Calu3 (cell line): ENCODE results near the gene HSPD1. TPM values are rescaled to one million over a fixed set of nuclear protein-coding genes. Genes with fewer than 3 reads are reported as not detected.

ENCODE experiments used
- BruUV-seq: library from RNA; stranded (reverse); fragments of 400-500 nt; replicated peaks from 2 replicates; lab custom pipeline; 2021; lab: Mats Ljungman, UMichigan
- CTCF ChIA-PET: fragments of 300-600 bp; sonication (Branson Sonifier 250); formaldehyde crosslinking; loops from one replicate; lab custom pipeline; 2022; ENCODE audit warnings: antibody characterized with exemption; lab: Charles Lee
- DNase-seq: peaks from one replicate; pipeline ENCODE4 v3.0.0; 2022
- H3K27ac Mint-ChIP-seq: one replicate; pipeline ENCODE4 v1.8.0; 2022; ENCODE audit warnings: mixed read lengths; ENCODE audit not compliant: unreplicated experiment
- H3K27me3 Mint-ChIP-seq: one replicate; pipeline ENCODE4 v1.8.0; 2022; ENCODE audit warnings: mixed read lengths; ENCODE audit not compliant: unreplicated experiment
- H3K36me3 Mint-ChIP-seq: one replicate; pipeline ENCODE4 v1.8.0; 2022; ENCODE audit warnings: mild to moderate bottlenecking, moderate library complexity, mixed read lengths; ENCODE audit not compliant: insufficient read depth, unreplicated experiment
- H3K4me1 Mint-ChIP-seq: one replicate; pipeline ENCODE4 v1.8.0; 2022; ENCODE audit warnings: mild to moderate bottlenecking, low read depth, mixed read lengths; ENCODE audit not compliant: unreplicated experiment
- H3K4me3 Mint-ChIP-seq: one replicate; pipeline ENCODE4 v1.8.0; 2022; ENCODE audit warnings: mild to moderate bottlenecking, low read depth, moderate library complexity, mixed read lengths; ENCODE audit not compliant: unreplicated experiment
- H3K9me3 Mint-ChIP-seq: one replicate; pipeline ENCODE4 v1.8.0; 2022; ENCODE audit warnings: low read depth, mixed read lengths; ENCODE audit not compliant: unreplicated experiment
- intact Hi-C: fragments of 100-400 bp; cut with micrococcal nuclease; formaldehyde crosslinking; loops from one replicate; pipeline ENCODE4 v1.10.0; 2022; ENCODE audit not compliant: unreplicated experiment
- total RNA-seq: library from RNA; stranded (reverse); gene quantifications from 2 replicates; pipeline ENCODE4 v1.2.3, GENCODE V29; 2022
- TF ChIP-seq, protein P1 (sequence below): fragments of 200-600 bp; IDR thresholded peaks from one replicate; pipeline ENCODE4 v1.8.0; 2022; ENCODE audit warnings: antibody characterized with exemption; ENCODE audit not compliant: unreplicated experiment

Gene HSPD1
- total RNA-seq, 1 experiment from 2014 or later, result 757 TPM

DNA sequence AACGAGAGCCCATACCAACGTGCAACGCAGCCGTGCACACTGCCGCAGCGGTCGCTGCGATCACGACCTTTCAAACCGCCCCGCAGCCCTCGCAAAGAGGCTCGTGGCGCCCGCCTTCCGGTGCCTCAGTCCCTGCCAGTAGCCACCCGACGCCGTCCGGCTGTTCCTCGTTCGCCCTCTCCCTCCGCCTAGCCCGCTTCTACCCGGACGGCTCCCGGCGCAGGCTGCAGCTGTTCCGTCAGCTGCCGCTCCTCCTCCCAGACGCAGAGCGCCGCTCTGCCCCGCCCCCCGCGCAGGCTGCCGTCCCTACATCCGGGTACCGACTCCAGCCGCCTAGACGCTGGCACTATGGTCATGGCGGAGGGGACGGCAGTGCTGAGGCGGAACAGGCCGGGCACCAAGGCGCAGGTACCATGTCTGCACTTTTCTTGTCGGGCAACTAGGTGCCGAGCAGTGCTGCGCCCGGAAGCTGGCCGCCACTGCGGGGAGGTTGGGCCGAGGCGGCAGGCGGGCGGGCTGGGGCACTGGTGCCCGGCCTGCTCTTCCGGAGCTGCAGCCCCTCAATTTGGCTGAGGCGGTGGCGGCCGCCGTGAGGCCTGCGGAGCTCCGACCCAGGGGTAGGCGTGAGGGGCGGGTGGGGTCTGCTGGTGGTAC is 16.2 kb upstream of the HSPD1 start, which contains the start of gene MOB4:
Gene MOB4, plus strand, starts transcription at position 328 of the 654 bp plus-strand sequence. Its CDS starts 21 bp downstream, at position 349.
- peaks cover 11% of the 10 kb centered on the region for H3K4me1 Mint-ChIP-seq
- TF ChIP-seq, protein P1, sequence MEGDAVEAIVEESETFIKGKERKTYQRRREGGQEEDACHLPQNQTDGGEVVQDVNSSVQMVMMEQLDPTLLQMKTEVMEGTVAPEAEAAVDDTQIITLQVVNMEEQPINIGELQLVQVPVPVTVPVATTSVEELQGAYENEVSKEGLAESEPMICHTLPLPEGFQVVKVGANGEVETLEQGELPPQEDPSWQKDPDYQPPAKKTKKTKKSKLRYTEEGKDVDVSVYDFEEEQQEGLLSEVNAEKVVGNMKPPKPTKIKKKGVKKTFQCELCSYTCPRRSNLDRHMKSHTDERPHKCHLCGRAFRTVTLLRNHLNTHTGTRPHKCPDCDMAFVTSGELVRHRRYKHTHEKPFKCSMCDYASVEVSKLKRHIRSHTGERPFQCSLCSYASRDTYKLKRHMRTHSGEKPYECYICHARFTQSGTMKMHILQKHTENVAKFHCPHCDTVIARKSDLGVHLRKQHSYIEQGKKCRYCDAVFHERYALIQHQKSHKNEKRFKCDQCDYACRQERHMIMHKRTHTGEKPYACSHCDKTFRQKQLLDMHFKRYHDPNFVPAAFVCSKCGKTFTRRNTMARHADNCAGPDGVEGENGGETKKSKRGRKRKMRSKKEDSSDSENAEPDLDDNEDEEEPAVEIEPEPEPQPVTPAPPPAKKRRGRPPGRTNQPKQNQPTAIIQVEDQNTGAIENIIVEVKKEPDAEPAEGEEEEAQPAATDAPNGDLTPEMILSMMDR, result no peak
- CTCF ChIA-PET, result interaction anchor here (1.3 kb wide), 1 partner anchor 16 kb away, joined by 3 read pairs; the partner anchor contains the start of gene HSPD1
- H3K36me3 Mint-ChIP-seq, result peaks cover 36% of the 10 kb centered on the region
- no TSS peak for BruUV-seq
- peak; percentile 97 for DNase-seq
- peaks cover under 1% of the 10 kb centered on the region for H3K9me3 Mint-ChIP-seq
- H3K27me3 Mint-ChIP-seq, result no peaks in the 10 kb centered on the region
- H3K27ac Mint-ChIP-seq, result peak within 1 kb of the TSS; percentile 96
- intact Hi-C loops, result loop anchor here (10.0 kb wide), 1 partner anchor 99 kb away; no protein-coding TSS in a partner anchor
- H3K4me3 Mint-ChIP-seq, result peak within 1 kb of the TSS; percentile 97

- Mint-ChIP-seq H3K9me3 (no peaks in the 10 kb centered on the region), H3K27me3 (no peaks in the 10 kb centered on the region), H3K27ac (peak overlapping the region; percentile 96), H3K36me3 (peaks cover 31% of the 10 kb centered on the region), H3K4me3 (peak overlapping the region; percentile 97), H3K4me1 (peaks cover 11% of the 10 kb centered on the region)
- intact Hi-C loops, result loop anchor here (10.0 kb wide), 1 partner anchor 99 kb away; no protein-coding TSS in a partner anchor
- BruUV-seq, result no TSS peak
- no peak for DNase-seq
- CTCF ChIA-PET, result interaction anchor here (1.3 kb wide), 1 partner anchor 16 kb away, joined by 3 read pairs; the partner anchor contains the start of gene HSPD1
- TF ChIP-seq, protein P1, result no peak
Observed at GRCh38 chr2:197515315-197515738, 15.7 kb upstream of the HSPD1 start.

DNA sequence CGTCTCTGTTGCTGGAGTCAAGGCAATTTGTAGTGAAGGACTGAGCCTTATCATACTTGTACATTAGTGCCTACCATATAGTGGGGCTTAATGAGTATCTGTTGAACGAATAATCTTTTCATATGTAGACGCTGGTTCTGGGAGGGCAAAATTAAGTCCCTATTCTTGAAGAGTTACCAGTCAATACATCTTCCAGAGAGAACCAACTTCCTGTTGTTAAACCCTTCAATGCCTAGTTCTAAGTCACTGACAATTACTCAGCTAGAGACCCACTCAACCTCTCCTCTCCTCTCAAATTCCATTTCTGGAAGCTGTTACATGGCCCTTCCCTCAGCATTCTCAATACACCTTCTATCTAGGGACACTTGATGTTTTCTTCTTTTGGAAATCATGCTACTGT is 15.1 kb upstream of the HSPD1 start:
- intact Hi-C loops, result loop anchor here (10.0 kb wide), 1 partner anchor 100 kb away; no protein-coding TSS in a partner anchor
- Mint-ChIP-seq H3K36me3 (peaks cover 27% of the 10 kb centered on the region), H3K27ac (peak overlapping the region; percentile 96), H3K27me3 (no peaks in the 10 kb centered on the region), H3K4me3 (peak overlapping the region; percentile 97), H3K4me1 (peaks cover 11% of the 10 kb centered on the region), H3K9me3 (no peaks in the 10 kb centered on the region)
- CTCF ChIA-PET, result no interaction called here
- DNase-seq, result no peak
- TF ChIP-seq, protein P1, result no peak
- no TSS peak for BruUV-seq

- no TSS peak for BruUV-seq
- Mint-ChIP-seq H3K4me3 (no peak overlapping the region), H3K36me3 (peaks cover 25% of the 10 kb centered on the region), H3K9me3 (no peaks in the 10 kb centered on the region), H3K4me1 (peaks cover 11% of the 10 kb centered on the region), H3K27ac (no peak overlapping the region), H3K27me3 (no peaks in the 10 kb centered on the region)
- CTCF ChIA-PET, result no interaction called here
- intact Hi-C loops, result loop anchor here (10.0 kb wide), 1 partner anchor 101 kb away; no protein-coding TSS in a partner anchor
- DNase-seq, result no peak
- TF ChIP-seq, protein P1, result no peak
Observed at GRCh38 chr2:197513915-197514314, 14.3 kb upstream of the HSPD1 start.
